ENCODE results near the gene RABL6.
"Not testable (repeated sequence)": the region's sequence is repeated elsewhere in the genome, so short reads cannot be mapped to it uniquely, and the experiment has no call there.

The RABL6 gene

GRCh38 chr9:136766410-136767120 lies 41.2 kb upstream of the RABL6 start:
- not testable (repeated sequence) for H3K4me1 Mint-ChIP-seq (ENCODE audit: low read depth); H3K27me3 Mint-ChIP-seq (ENCODE audit: low read depth); H3K36me3 Mint-ChIP-seq (ENCODE audit: low read depth); H3K27ac Mint-ChIP-seq; H3K9me3 Mint-ChIP-seq; H3K4me3 Mint-ChIP-seq

GRCh38 chr9:136769710-136770191 lies 38.0 kb upstream of the RABL6 start:
- H3K9me3 Mint-ChIP-seq: peaks cover 10% of the 10 kb centered on the region
- peaks cover 4% of the 10 kb centered on the region for H3K27me3 Mint-ChIP-seq (ENCODE audit: low read depth)
- H3K27ac Mint-ChIP-seq: no peak overlapping the region
- no peaks in the 10 kb centered on the region for H3K36me3 Mint-ChIP-seq (ENCODE audit: low read depth)
- peaks cover 7% of the 10 kb centered on the region for H3K4me1 Mint-ChIP-seq (ENCODE audit: low read depth)
- H3K4me3 Mint-ChIP-seq: no peak overlapping the region

GRCh38 chr9:136771907-136772415 lies 35.8 kb upstream of the RABL6 start:
- no peak overlapping the region for H3K4me3 Mint-ChIP-seq
- H3K27ac Mint-ChIP-seq: no peak overlapping the region
- H3K9me3 Mint-ChIP-seq: peaks cover 10% of the 10 kb centered on the region
- peaks cover 6% of the 10 kb centered on the region for H3K27me3 Mint-ChIP-seq (ENCODE audit: low read depth)
- H3K4me1 Mint-ChIP-seq (ENCODE audit: low read depth): peaks cover under 1% of the 10 kb centered on the region
- no peaks in the 10 kb centered on the region for H3K36me3 Mint-ChIP-seq (ENCODE audit: low read depth)

GRCh38 chr9:136773386-136774044 lies 34.2 kb upstream of the RABL6 start:
- H3K27ac Mint-ChIP-seq: no peak overlapping the region
- H3K27me3 Mint-ChIP-seq (ENCODE audit: low read depth): peaks cover 12% of the 10 kb centered on the region

GRCh38 chr9:136774416-136775045 lies 33.2 kb upstream of the RABL6 start:
- no peak overlapping the region for H3K27ac Mint-ChIP-seq
- H3K4me3 Mint-ChIP-seq: no peak overlapping the region
- peaks cover 20% of the 10 kb centered on the region for H3K27me3 Mint-ChIP-seq (ENCODE audit: low read depth)
- no peaks in the 10 kb centered on the region for H3K4me1 Mint-ChIP-seq (ENCODE audit: low read depth)
- peaks cover 10% of the 10 kb centered on the region for H3K9me3 Mint-ChIP-seq
- H3K36me3 Mint-ChIP-seq (ENCODE audit: low read depth): no peaks in the 10 kb centered on the region

More at GRCh38 chr9:136773386-136774044, 34.2 kb upstream of the RABL6 start:
- H3K9me3 Mint-ChIP-seq: peaks cover 10% of the 10 kb centered on the region
- no peak overlapping the region for H3K4me3 Mint-ChIP-seq
- no peaks in the 10 kb centered on the region for H3K4me1 Mint-ChIP-seq (ENCODE audit: low read depth)
- H3K36me3 Mint-ChIP-seq (ENCODE audit: low read depth): no peaks in the 10 kb centered on the region

- Mint-ChIP-seq H3K36me3 (ENCODE audit: low read depth) (no peaks in the 10 kb centered on the region), H3K4me1 (ENCODE audit: low read depth) (no peaks in the 10 kb centered on the region), H3K27ac (no peak overlapping the region)
Measured at GRCh38 chr9:136775191-136775590, 32.6 kb upstream of the RABL6 start.

GRCh38 chr9:136776947-136777346 lies 30.8 kb upstream of the RABL6 start:
- Mint-ChIP-seq H3K36me3 (ENCODE audit: low read depth) (no peaks in the 10 kb centered on the region), H3K27ac (no peak overlapping the region), H3K4me1 (ENCODE audit: low read depth) (no peaks in the 10 kb centered on the region), H3K27me3 (ENCODE audit: low read depth) (peaks cover 34% of the 10 kb centered on the region), H3K9me3 (peaks cover 10% of the 10 kb centered on the region), H3K4me3 (no peak overlapping the region)

More at GRCh38 chr9:136775191-136775590, 32.6 kb upstream of the RABL6 start:
- H3K4me3 Mint-ChIP-seq: no peak overlapping the region
- peaks cover 10% of the 10 kb centered on the region for H3K9me3 Mint-ChIP-seq
- peaks cover 26% of the 10 kb centered on the region for H3K27me3 Mint-ChIP-seq (ENCODE audit: low read depth)

- Mint-ChIP-seq H3K27ac (no peak overlapping the region), H3K27me3 (ENCODE audit: low read depth) (peaks cover 39% of the 10 kb centered on the region), H3K9me3 (peaks cover 10% of the 10 kb centered on the region), H3K36me3 (ENCODE audit: low read depth) (no peaks in the 10 kb centered on the region), H3K4me1 (ENCODE audit: low read depth) (no peaks in the 10 kb centered on the region), H3K4me3 (no peak overlapping the region)
Measured at GRCh38 chr9:136777359-136777758, 30.4 kb upstream of the RABL6 start.

GRCh38 chr9:136779808-136780207 lies 27.9 kb upstream of the RABL6 start:
- H3K36me3 Mint-ChIP-seq (ENCODE audit: low read depth): no peaks in the 10 kb centered on the region
- H3K4me1 Mint-ChIP-seq (ENCODE audit: low read depth): no peaks in the 10 kb centered on the region
- H3K27ac Mint-ChIP-seq: no peak overlapping the region
- H3K4me3 Mint-ChIP-seq: no peak overlapping the region
- no peaks in the 10 kb centered on the region for H3K9me3 Mint-ChIP-seq
- peaks cover 55% of the 10 kb centered on the region for H3K27me3 Mint-ChIP-seq (ENCODE audit: low read depth)

- Mint-ChIP-seq H3K36me3 (ENCODE audit: low read depth) (no peaks in the 10 kb centered on the region), H3K4me1 (ENCODE audit: low read depth) (peaks cover 1% of the 10 kb centered on the region), H3K4me3 (no peak overlapping the region), H3K27ac (no peak overlapping the region), H3K27me3 (ENCODE audit: low read depth) (peaks cover 64% of the 10 kb centered on the region), H3K9me3 (no peaks in the 10 kb centered on the region)
Measured at GRCh38 chr9:136782452-136782851, 25.3 kb upstream of the RABL6 start.

- Mint-ChIP-seq H3K4me1 (ENCODE audit: low read depth) (peaks cover 13% of the 10 kb centered on the region), H3K4me3 (no peak overlapping the region), H3K36me3 (ENCODE audit: low read depth) (no peaks in the 10 kb centered on the region), H3K27me3 (ENCODE audit: low read depth) (peaks cover 52% of the 10 kb centered on the region), H3K9me3 (no peaks in the 10 kb centered on the region), H3K27ac (no peak overlapping the region)
Measured at GRCh38 chr9:136784249-136784996, 23.3 kb upstream of the RABL6 start.

GRCh38 chr9:136784997-136785361 lies 22.8 kb upstream of the RABL6 start:
- H3K27me3 Mint-ChIP-seq (ENCODE audit: low read depth): peaks cover 47% of the 10 kb centered on the region
- H3K27ac Mint-ChIP-seq: no peak overlapping the region
- H3K36me3 Mint-ChIP-seq (ENCODE audit: low read depth): no peaks in the 10 kb centered on the region
- no peak overlapping the region for H3K4me3 Mint-ChIP-seq
- peaks cover 13% of the 10 kb centered on the region for H3K4me1 Mint-ChIP-seq (ENCODE audit: low read depth)
- H3K9me3 Mint-ChIP-seq: no peaks in the 10 kb centered on the region

GRCh38 chr9:136785565-136786355 lies 22.0 kb upstream of the RABL6 start:
- not testable (repeated sequence) for H3K36me3 Mint-ChIP-seq (ENCODE audit: low read depth); H3K9me3 Mint-ChIP-seq; H3K27ac Mint-ChIP-seq; H3K4me3 Mint-ChIP-seq
- peaks cover 16% of the 10 kb centered on the region for H3K4me1 Mint-ChIP-seq (ENCODE audit: low read depth)
- peaks cover 41% of the 10 kb centered on the region for H3K27me3 Mint-ChIP-seq (ENCODE audit: low read depth)

- Mint-ChIP-seq H3K36me3 (ENCODE audit: low read depth) (no peaks in the 10 kb centered on the region), H3K4me3 (no peak overlapping the region), H3K9me3 (no peaks in the 10 kb centered on the region), H3K4me1 (ENCODE audit: low read depth) (peaks cover 16% of the 10 kb centered on the region), H3K27ac (no peak overlapping the region), H3K27me3 (ENCODE audit: low read depth) (peaks cover 38% of the 10 kb centered on the region)
Measured at GRCh38 chr9:136786451-136786850, 21.3 kb upstream of the RABL6 start.

Measured in T-helper 1 cell treated with Interleukin-12 subunit alpha and Interleukin-12 subunit beta and Interleukin-4 antibody, amounts not matched to agents 30 μg/mL and 1 μg/mL, for 36 hours (primary cell).